Thymus (tissue), 11 donors: ENCODE results near the gene ENGASE. TPM values are rescaled to one million over a fixed set of nuclear protein-coding genes. Genes with fewer than 3 reads are reported as not detected.

Experiments used
- DNase-seq, 9 donors: peaks; one replicate each; pipeline ENCODE4 v3.0.0-alpha.2; 2013; ENCODE audit warnings: low spot score in 9 of 9, low read depth in 6 of 9, missing footprints in 1 of 9
- H3K27ac ChIP-seq, 2 donors: one replicate each; pipeline ENCODE4 v1.5.1; 2013; ENCODE audit warnings: control low read depth in 1 of 2, low read depth in 1 of 2, low read length in 1 of 2, mild to moderate bottlenecking in 1 of 2, moderate library complexity in 1 of 2
- H3K27me3 ChIP-seq, 2 donors: one replicate each; pipeline ENCODE4 v1.5.1; 2013; ENCODE audit warnings: low read length in 1 of 2; ENCODE audit not compliant: control insufficient read depth in 2 of 2, insufficient read depth in 1 of 2
- H3K36me3 ChIP-seq, 2 donors: one replicate each; pipeline ENCODE4 v1.5.1; 2013; ENCODE audit warnings: low read length in 1 of 2, mild to moderate bottlenecking in 1 of 2, moderate library complexity in 1 of 2; ENCODE audit not compliant: control insufficient read depth in 2 of 2, insufficient read depth in 2 of 2
- H3K4me1 ChIP-seq, 2 donors: one replicate each; pipeline ENCODE4 v1.5.1; 2013; ENCODE audit warnings: low read length in 2 of 2; ENCODE audit not compliant: control insufficient read depth in 2 of 2, insufficient read depth in 2 of 2
- H3K4me3 ChIP-seq, 2 donors: one replicate each; pipeline ENCODE4 v1.5.1; 2013; ENCODE audit warnings: low read length in 2 of 2, control low read depth in 1 of 2, mild to moderate bottlenecking in 1 of 2
- H3K9me3 ChIP-seq, 2 donors: one replicate each; pipeline ENCODE4 v1.5.1; 2013; ENCODE audit warnings: low read length in 1 of 2, mild to moderate bottlenecking in 1 of 2; ENCODE audit not compliant: control insufficient read depth in 2 of 2, insufficient read depth in 1 of 2
- WGBS: extraction: QIAGEN DNeasy Blood & Tissue Kit; methylation state at CpG from one replicate; pipeline ENCODE4 v1.1.7; 2013; 5-methylcytosine and 5-hydroxymethylcytosine counted together
- polyA plus RNA-seq: library from polyadenylated mRNA; stranded (reverse); fragments of 200-250 nt; gene quantifications from one replicate; pipeline ENCODE4 v1.2.3, GENCODE V29; 2013
- total RNA-seq: library from RNA; stranded (reverse); fragments of 120-200 nt; gene quantifications from one replicate; pipeline ENCODE4 v1.2.4, GENCODE V29; 2013
- donor health status: healthy.

ENGASE gene
- total and polyA plus RNA-seq, 2 donors: 11.2 to 71.1 TPM

DNA sequence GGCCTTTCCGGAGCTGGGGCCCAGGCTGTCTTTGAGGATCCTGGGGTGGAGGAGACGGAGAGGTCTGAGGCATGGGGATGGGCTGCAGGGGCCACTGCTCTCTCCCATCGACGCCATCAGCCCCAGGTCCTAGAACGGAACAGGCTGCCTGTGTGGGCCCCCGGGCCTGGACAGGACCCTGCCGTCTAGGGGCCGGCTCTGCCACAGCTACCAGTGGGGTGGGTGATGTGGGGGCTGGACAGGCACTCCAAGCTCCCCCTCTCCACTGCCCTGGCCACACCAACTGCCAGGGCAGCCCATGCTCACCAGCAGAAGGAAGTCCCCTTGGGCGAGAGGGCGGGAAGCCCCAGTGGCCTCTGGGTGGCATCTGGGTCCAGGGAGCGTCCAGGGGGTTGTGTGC lies 37.8 kb downstream of the ENGASE start:
- no peak for DNase-seq
- peaks cover 0 to 3% of the 10 kb centered on the region in 2 donors for H3K27me3 ChIP-seq
- 91% methylated on average over 11 of the region's 11 CpGs for WGBS

DNA sequence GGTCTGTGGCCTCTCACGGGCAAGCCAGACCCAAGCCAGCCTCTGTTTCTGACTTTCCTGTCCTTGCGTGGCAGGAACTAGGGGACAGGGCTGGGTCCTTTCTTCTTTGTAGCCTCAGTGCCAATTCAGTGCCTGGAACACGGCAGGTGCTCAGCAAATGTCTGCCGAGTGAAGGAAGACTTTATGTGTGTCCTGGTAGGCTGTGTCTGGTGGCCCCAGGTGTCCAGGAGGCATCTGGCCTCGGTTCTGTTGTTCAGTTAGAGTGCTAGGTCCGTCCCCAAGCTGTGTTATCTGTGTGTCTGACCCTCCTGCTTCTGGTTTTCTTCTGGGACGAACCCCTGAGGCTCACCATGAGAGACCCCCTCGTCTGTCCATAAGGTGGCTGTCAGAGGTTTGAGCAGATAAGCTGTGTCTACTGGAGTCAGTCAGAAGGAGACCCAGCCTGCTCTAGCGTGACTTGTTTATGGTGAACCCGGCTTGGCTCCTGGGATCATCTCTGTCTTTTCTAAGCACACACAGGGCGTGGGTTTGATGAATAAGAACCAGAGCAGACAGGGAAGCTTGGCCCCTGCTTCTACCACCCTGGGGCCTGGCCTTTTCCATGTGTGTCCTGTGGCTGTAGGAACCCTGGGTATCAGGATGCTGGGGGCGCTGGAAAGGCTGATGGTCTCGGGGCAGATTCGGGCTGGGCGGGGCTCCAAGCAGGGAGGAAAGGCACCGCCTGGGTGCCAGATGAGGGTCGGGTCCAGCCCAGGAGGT lies 39.3 kb downstream of the ENGASE start:
- no peak for DNase-seq
- Histone ChIP-seq H3K36me3 (no peaks in the 10 kb centered on the region), H3K4me1 (no peaks in the 10 kb centered on the region), H3K27me3 (peaks cover 0 to 4% of the 10 kb centered on the region in 2 donors), H3K27ac (no peak overlapping the region), H3K4me3 (no peak overlapping the region), H3K9me3 (peaks cover 0 to 1% of the 10 kb centered on the region in 2 donors)
- WGBS: 88% methylated on average over 17 of the region's 17 CpGs

More for the DNA sequence above, 37.8 kb downstream of the ENGASE start:
- Histone ChIP-seq H3K4me3 (no peak overlapping the region), H3K36me3 (no peaks in the 10 kb centered on the region), H3K27ac (no peak overlapping the region), H3K4me1 (no peaks in the 10 kb centered on the region), H3K9me3 (peaks cover 0 to 1% of the 10 kb centered on the region in 2 donors)

DNA sequence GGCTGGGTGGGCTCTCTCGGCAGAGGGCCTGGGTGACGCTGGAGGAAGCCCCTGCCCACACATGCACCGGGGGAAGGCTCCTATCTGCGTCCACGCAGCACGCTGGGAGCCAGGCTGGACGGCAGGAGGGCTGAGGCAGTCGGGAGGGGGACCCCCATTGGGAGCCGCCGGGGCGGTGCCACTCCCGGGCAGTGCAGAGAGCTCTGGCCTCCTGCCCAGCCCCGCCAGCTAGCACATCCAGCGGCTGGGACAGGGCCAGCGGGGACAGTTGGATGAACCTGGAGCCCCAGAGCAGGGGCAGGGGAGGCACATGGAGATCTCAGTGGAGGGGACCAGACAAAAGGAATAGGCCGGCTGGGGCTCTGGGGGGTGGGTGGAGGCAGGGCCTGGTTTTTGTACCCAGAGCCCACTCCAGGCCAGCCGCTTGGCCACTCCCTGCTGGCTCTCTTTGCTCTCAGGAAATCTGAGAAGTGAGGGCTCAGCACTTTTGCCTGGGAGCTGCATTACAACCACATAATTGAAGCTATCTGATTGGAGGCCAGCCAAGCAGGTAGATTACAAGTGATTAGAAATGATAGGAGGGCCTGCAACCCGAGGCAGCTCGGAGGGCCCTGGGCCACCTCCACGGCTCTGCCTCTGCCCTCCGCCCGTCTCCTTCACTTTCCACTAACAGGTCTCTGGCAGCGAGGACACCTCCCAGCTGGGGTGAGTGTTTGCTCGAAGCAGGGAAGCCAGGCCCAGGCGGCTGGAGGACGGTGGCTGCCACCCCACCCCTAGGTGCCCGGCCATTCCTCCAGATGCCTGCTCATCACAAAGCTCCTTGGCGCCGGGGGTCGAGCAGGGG lies 40.1 kb downstream of the ENGASE start:
- Histone ChIP-seq H3K27ac (no peak overlapping the region), H3K27me3 (peaks cover 0 to 6% of the 10 kb centered on the region in 2 donors)
- 80% methylated on average over 30 of the region's 30 CpGs for WGBS

DNA sequence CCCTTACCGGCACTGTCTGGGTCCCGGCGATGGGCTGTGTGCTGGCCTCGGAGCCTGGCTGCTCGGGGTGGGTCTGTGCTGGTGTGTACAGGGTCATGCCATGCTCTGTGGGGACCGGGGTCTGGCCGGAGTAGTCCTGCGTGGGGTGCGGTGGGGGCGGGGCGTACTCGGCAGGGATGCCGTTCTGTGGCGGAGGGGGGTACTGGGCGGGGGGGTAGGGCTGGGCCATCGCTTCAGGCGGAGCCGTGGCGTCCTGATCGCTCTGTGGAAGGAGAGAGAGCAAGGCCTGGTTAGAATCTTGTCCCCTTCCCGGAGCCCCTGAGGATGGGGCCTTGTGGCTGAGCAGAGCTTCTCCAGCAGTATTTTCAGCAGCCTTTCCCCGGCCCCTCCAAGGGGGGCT lies 40.9 kb downstream of the ENGASE start:
- Histone ChIP-seq H3K36me3 (no peaks in the 10 kb centered on the region), H3K9me3 (peaks cover 0 to 1% of the 10 kb centered on the region in 2 donors), H3K27me3 (peaks cover 0 to 6% of the 10 kb centered on the region in 2 donors), H3K27ac (no peak overlapping the region), H3K4me1 (no peaks in the 10 kb centered on the region), H3K4me3 (no peak overlapping the region)
- no peak for DNase-seq
- WGBS: 87% methylated on average over 22 of the region's 22 CpGs

More for the DNA sequence above, 40.1 kb downstream of the ENGASE start:
- peak in 1 of 9 donors; percentile 6 for DNase-seq
- Histone ChIP-seq H3K36me3 (no peaks in the 10 kb centered on the region), H3K4me1 (no peaks in the 10 kb centered on the region), H3K9me3 (peaks cover 0 to 1% of the 10 kb centered on the region in 2 donors), H3K4me3 (no peak overlapping the region)

DNA sequence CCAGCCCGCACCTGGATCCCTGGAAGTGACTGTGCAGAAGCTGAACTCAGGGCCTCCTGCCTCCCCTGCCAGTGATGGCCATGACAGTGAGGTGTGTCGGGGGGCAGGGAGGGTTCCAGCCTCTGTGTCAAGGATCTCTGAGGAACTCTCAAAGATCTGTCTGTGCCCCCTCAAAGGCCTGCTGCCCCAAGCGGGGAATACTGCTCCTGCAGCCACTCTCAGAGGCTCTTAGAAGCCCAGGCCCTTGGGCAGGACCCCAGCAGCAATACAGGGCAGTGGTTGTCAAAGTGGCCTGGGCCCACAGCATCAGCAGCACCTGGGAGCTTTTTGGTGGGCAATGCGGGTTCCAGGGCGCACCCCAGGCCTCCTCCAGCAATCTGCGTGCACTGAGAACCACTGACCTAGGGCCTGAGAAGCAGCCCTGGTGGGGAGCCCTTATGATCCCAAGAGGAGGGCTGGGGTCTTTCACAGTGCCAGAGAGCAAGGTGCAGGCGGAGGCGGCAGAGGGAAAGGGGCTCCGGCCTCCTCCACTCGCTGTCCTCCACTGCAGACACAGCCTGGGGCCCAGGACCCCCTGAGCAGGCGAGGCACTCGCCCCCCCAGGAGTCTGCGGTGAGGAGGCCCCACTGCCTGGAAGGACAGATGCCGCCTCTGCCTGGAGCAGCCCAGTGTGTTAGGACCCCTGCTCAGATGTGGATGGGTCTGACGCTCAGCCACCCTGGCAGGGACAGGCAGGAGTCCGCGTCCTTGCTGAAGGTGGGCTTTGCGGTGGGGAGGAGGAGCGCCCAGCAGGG lies 42.1 kb downstream of the ENGASE start:
- Histone ChIP-seq H3K36me3 (no peaks in the 10 kb centered on the region), H3K9me3 (peaks cover 0 to 1% of the 10 kb centered on the region in 2 donors), H3K27ac (no peak overlapping the region), H3K27me3 (peaks cover 0 to 6% of the 10 kb centered on the region in 2 donors), H3K4me3 (no peak overlapping the region), H3K4me1 (no peaks in the 10 kb centered on the region)
- no peak for DNase-seq
- 97% methylated on average over 19 of the region's 19 CpGs for WGBS

DNA sequence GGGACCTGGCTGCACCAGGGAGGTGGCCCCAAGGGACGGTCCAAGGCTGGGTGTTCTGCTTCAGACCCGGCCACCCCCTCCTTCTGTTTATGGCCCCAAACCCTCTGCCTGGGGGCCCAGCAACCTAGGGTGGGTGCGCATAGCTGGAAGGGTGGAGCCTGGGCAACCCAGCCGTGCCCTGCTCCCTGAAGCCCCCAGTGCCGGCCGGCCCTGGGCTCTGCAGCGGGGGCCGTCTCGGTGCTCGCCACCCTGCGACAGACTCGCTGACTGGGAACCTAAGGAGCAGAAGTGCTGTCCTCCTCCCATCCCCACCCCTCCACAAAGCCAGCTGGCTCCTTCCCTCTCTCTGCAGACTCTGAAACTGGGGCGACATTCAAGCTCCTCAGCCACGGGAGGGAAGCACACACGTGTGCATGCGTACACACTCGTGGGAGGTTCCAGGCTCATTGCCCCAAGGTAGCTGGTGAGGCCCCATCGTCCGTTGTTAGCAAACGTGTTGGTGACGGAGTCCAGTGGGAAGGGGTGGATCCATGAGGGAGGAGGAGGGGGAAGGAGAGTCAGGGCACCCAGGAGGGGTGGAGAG lies 43.4 kb downstream of the ENGASE start:
- 87% methylated on average over 21 of the region's 21 CpGs for WGBS
- H3K9me3 ChIP-seq: peaks cover 0 to under 1% of the 10 kb centered on the region in 2 donors
- H3K4me1 ChIP-seq: no peaks in the 10 kb centered on the region
- H3K27ac ChIP-seq: no peak overlapping the region
- peaks cover 0 to 6% of the 10 kb centered on the region in 2 donors for H3K27me3 ChIP-seq
- H3K4me3 ChIP-seq: no peak overlapping the region
- no peaks in the 10 kb centered on the region for H3K36me3 ChIP-seq
- DNase-seq: no peak

DNA sequence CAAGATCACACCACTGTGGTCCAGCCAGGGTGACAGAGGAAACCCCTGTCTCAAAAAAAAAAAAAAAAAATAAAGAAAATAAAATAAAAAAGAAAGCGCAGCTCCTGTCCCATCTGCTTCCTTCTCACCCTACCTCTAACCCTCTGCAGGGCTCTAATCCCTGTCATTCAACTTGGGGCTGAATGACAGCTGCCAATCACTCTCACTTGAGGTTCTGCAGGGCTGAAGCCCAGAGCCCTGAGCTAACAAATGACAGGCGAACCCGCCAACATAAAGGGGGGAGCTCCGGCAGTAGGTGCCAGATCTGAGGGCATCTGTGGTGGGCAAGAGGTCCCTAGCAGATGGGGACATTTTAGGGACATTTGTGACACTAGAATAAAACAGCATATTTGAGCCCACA lies 44.3 kb downstream of the ENGASE start:
- Histone ChIP-seq H3K4me1 (no peaks in the 10 kb centered on the region), H3K4me3 (no peak overlapping the region), H3K27ac (no peak overlapping the region), H3K36me3 (no peaks in the 10 kb centered on the region), H3K27me3 (peaks cover 0 to 6% of the 10 kb centered on the region in 2 donors), H3K9me3 (no peaks in the 10 kb centered on the region)
- 94% methylated on average over 4 of the region's 4 CpGs for WGBS
- DNase-seq: no peak

DNA sequence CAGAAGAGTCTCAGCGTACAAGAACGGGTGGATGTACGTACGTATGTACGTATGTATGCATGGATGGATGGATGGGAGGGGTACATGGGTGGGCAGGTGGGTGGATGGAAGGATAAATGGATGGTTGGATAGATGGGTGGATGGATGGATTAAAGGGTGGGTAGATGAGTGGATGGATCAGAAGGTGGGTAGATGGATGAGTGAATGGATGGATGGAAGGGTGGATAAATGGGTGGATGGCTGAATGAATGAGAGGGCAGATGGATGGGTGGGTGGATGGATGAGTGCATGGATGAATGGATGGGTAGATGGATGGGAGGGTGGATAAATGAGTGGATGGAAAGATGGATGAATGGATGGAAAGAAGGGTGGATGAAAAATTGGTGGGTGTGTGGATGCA lies 45.6 kb downstream of the ENGASE start:
- no peak for DNase-seq
- Histone ChIP-seq H3K27ac (no peak overlapping the region), H3K4me1 (no peaks in the 10 kb centered on the region), H3K36me3 (no peaks in the 10 kb centered on the region), H3K9me3 (no peaks in the 10 kb centered on the region), H3K27me3 (peaks cover 0 to 6% of the 10 kb centered on the region in 2 donors), H3K4me3 (no peak overlapping the region)
- WGBS: 77% methylated on average over 5 of the region's 5 CpGs
